Neural crest cell (in vitro differentiated cells): ENCODE data around the gene NKTR. TPM values are rescaled to one million over a fixed set of nuclear protein-coding genes. Genes with fewer than 3 reads are reported as not detected.
A peak's percentile ranks its signal among the peaks of the same experiment; 100 is the strongest.

Experiments used
- DNase-seq: peaks from one replicate; pipeline ENCODE4 v3.0.0; 2021; ENCODE audit warnings: low read depth, mixed read lengths, low spot score
- H3K27ac Mint-ChIP-seq: one replicate; pipeline ENCODE4 v1.8.0; 2021; ENCODE audit warnings: mild to moderate bottlenecking, mixed read lengths; ENCODE audit not compliant: unreplicated experiment
- H3K27me3 Mint-ChIP-seq: 2 replicates; pipeline ENCODE4 v1.8.0; 2021; ENCODE audit warnings: low read depth, mild to moderate bottlenecking, mixed read lengths
- H3K36me3 Mint-ChIP-seq: 2 replicates; pipeline ENCODE4 v1.8.0; 2021; ENCODE audit warnings: low read depth, mild to moderate bottlenecking, mixed read lengths
- H3K4me1 Mint-ChIP-seq: 2 replicates; pipeline ENCODE4 v1.8.0; 2021; ENCODE audit warnings: mixed read lengths
- H3K4me3 Mint-ChIP-seq: one replicate; pipeline ENCODE4 v1.8.0; 2021; ENCODE audit warnings: mild to moderate bottlenecking, mixed read lengths
- H3K9me3 Mint-ChIP-seq: 2 replicates; pipeline ENCODE4 v1.8.0; 2021; ENCODE audit warnings: mixed read lengths
- CTCF ChIP-seq: fragments of 200-600 bp; sonication (generic); conservative IDR thresholded peaks from 2 replicates; pipeline ENCODE4 v1.5.0; 2021; ENCODE audit warnings: antibody characterized with exemption, mild to moderate bottlenecking
- total RNA-seq: library from RNA; stranded (reverse); gene quantifications from 2 replicates; pipeline ENCODE4 v1.2.1, GENCODE V29; 2021

NKTR gene
- total RNA-seq, 1 donor from 2014 or later: 95.2 TPM

DNA sequence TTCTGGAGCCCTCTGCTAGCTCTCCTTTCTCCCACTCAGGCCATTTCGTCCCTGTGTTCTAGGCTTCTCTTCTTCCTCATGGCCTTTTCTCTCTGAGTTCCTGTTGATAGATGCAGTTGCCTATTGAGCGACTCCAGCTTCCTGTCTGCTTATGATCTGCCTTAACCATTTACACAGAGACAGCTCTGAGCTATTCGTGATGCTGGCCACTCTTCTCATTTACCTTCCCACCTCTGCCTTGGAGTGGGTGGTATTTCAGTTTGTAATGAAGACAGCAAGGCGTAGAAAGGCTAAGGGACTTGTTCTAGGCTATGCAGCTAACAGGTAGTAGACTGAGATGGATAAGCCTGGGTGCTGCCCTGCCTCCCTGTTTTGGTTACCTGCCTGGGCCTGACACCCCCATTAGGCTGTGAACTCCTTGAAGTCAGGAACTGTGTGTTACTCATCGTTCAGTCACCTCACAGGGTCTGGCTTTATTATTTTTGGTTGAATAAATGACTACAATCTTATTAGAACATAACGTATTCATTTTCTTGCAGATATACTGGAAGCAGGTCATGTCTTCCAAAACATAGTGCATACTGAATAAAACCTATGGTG lies 40.4 kb downstream of the NKTR start:
- no peak for TF ChIP-seq CTCF
- H3K27ac Mint-ChIP-seq: no peak overlapping the region
- H3K9me3 Mint-ChIP-seq: no peaks in the 10 kb centered on the region
- no peaks in the 10 kb centered on the region for H3K27me3 Mint-ChIP-seq
- no peak for DNase-seq
- H3K36me3 Mint-ChIP-seq: peaks cover 10% of the 10 kb centered on the region
- H3K4me1 Mint-ChIP-seq: no peaks in the 10 kb centered on the region
- H3K4me3 Mint-ChIP-seq: no peak overlapping the region

GRCh38 chr3:42647821-42648459 lies 47.5 kb downstream of the NKTR start:
- DNase-seq: no peak
- TF ChIP-seq CTCF: no peak
- Mint-ChIP-seq H3K4me1 (peaks cover 20% of the 10 kb centered on the region), H3K36me3 (peaks cover 16% of the 10 kb centered on the region), H3K27me3 (no peaks in the 10 kb centered on the region), H3K9me3 (no peaks in the 10 kb centered on the region), H3K27ac (peak overlapping the region; percentile 14), H3K4me3 (no peak overlapping the region)

- TF ChIP-seq CTCF: no peak
- Mint-ChIP-seq H3K4me1 (peaks cover 25% of the 10 kb centered on the region), H3K36me3 (peaks cover 16% of the 10 kb centered on the region), H3K9me3 (no peaks in the 10 kb centered on the region), H3K27ac (no peak overlapping the region), H3K27me3 (no peaks in the 10 kb centered on the region), H3K4me3 (peak overlapping the region; percentile 13)
- no peak for DNase-seq
Measured at GRCh38 chr3:42649006-42649405, 48.5 kb downstream of the NKTR start.

DNA sequence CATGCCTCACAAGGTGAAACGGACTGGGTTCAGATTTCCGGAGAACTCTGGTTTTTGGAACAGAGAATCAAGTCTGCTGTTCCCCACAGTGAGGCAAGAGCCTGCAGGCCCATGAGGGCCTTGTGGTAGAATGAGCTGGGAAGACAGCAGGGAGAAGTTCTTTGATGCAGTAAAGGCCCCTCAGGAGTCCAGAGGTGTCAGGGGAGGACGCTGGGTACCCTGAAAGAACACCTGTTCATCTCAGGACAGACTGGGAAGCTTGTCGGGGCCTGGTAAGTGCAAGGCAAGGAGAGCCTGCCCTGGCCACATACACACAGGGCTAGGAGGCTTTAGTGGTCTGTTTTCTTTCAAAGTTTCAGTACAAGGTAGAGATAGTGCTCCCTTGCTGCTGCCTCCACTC lies 49.3 kb downstream of the NKTR start:
- Mint-ChIP-seq H3K4me3 (peak overlapping the region; percentile 34), H3K27me3 (no peaks in the 10 kb centered on the region), H3K9me3 (no peaks in the 10 kb centered on the region), H3K4me1 (peaks cover 25% of the 10 kb centered on the region), H3K27ac (no peak overlapping the region), H3K36me3 (peaks cover 12% of the 10 kb centered on the region)
- no peak for TF ChIP-seq CTCF
- DNase-seq: no peak

GRCh38 chr3:42651248-42652091 lies 51.0 kb downstream of the NKTR start:
- H3K4me1 Mint-ChIP-seq: peaks cover 25% of the 10 kb centered on the region
- no peak for TF ChIP-seq CTCF
- H3K9me3 Mint-ChIP-seq: no peaks in the 10 kb centered on the region
- H3K27ac Mint-ChIP-seq: peak overlapping the region; percentile 20
- DNase-seq: no peak
- peaks cover 10% of the 10 kb centered on the region for H3K36me3 Mint-ChIP-seq
- H3K27me3 Mint-ChIP-seq: no peaks in the 10 kb centered on the region
- peak overlapping the region; percentile 89 for H3K4me3 Mint-ChIP-seq
